Mesendoderm (in vitro differentiated cells): ENCODE data around the gene UBXN2A.
A peak's percentile ranks its signal among the peaks of the same experiment; 100 is the strongest.

Experiments
- DNase-seq: peaks from one replicate; pipeline ENCODE4 v3.0.0; 2013
- H2AK5ac ChIP-seq: 2 replicates; pipeline ENCODE4 v1.6.1; 2013; ENCODE audit warnings: low read length, inconsistent platforms
- H2BK120ac ChIP-seq: 2 replicates; pipeline ENCODE4 v1.6.1; 2013; ENCODE audit warnings: low read depth, mild to moderate bottlenecking, low read length, moderate library complexity, mixed read lengths
- H2BK15ac ChIP-seq: replicated peaks from 2 replicates; pipeline ENCODE4 v1.6.1; 2013; ENCODE audit warnings: low read depth, mild to moderate bottlenecking, moderate library complexity
- H2BK5ac ChIP-seq: 2 replicates; pipeline ENCODE4 v1.6.1; 2013; ENCODE audit warnings: low read length, inconsistent platforms
- H3K18ac ChIP-seq: 2 replicates; pipeline ENCODE4 v1.6.1; 2013; ENCODE audit warnings: mild to moderate bottlenecking, low read length, mixed read lengths
- H3K23ac ChIP-seq: one replicate; pipeline ENCODE4 v1.6.1; 2013; ENCODE audit warnings: low read length
- H3K27ac ChIP-seq: 2 replicates; pipeline ENCODE4 v1.5.1; 2013; ENCODE audit warnings: low read depth, mild to moderate bottlenecking, inconsistent platforms, low read length, moderate library complexity
- H3K27me3 ChIP-seq: 2 replicates; pipeline ENCODE4 v1.6.1; 2013; ENCODE audit warnings: low read length, control low read depth, mild to moderate bottlenecking, inconsistent platforms; ENCODE audit not compliant: insufficient read depth, poor library complexity
- H3K36me3 ChIP-seq: 2 replicates; pipeline ENCODE4 v1.6.1; 2013; ENCODE audit warnings: low read length, inconsistent platforms; ENCODE audit not compliant: control insufficient read depth, insufficient read depth
- H3K4ac ChIP-seq: one replicate; pipeline ENCODE4 v1.6.1; 2013; ENCODE audit warnings: low read depth, mild to moderate bottlenecking, low read length, moderate library complexity
- H3K4me1 ChIP-seq: 2 replicates; pipeline ENCODE4 v1.6.1; 2013; ENCODE audit warnings: low read depth, low read length, inconsistent platforms; ENCODE audit not compliant: control insufficient read depth
- H3K4me2 ChIP-seq: 2 replicates; pipeline ENCODE4 v1.6.1; 2013; ENCODE audit warnings: low read length
- H3K4me3 ChIP-seq: 2 replicates; pipeline ENCODE4 v1.5.1; 2013; ENCODE audit warnings: mild to moderate bottlenecking, low read length
- H3K56ac ChIP-seq: one replicate; pipeline ENCODE4 v1.6.1; 2013; ENCODE audit warnings: low read length
- H3K79me1 ChIP-seq: 2 replicates; pipeline ENCODE4 v1.6.1; 2013; ENCODE audit warnings: low read length, inconsistent platforms
- H3K79me2 ChIP-seq: 2 replicates; pipeline ENCODE4 v1.6.1; 2013; ENCODE audit warnings: mild to moderate bottlenecking, low read length; ENCODE audit not compliant: control insufficient read depth, insufficient read depth
- H3K9ac ChIP-seq: 2 replicates; pipeline ENCODE4 v1.6.1; 2013; ENCODE audit warnings: low read length, inconsistent platforms
- H4K5ac ChIP-seq: one replicate; pipeline ENCODE4 v1.6.1; 2013; ENCODE audit warnings: low read length
- H4K8ac ChIP-seq: one replicate; pipeline ENCODE4 v1.6.1; 2013; ENCODE audit warnings: low read depth, mild to moderate bottlenecking, control low read depth, low read length, moderate library complexity
- WGBS: extraction: QIAGEN DNeasy Blood & Tissue Kit; methylation state at CpG from one replicate; pipeline ENCODE4 v1.1.7; 2013; ENCODE audit warnings: low lambda C conversion rate, missing lambda C conversion rate; ENCODE audit not compliant: insufficient coverage; ENCODE audit errors: extremely low coverage; 5-methylcytosine and 5-hydroxymethylcytosine counted together

Gene UBXN2A

DNA sequence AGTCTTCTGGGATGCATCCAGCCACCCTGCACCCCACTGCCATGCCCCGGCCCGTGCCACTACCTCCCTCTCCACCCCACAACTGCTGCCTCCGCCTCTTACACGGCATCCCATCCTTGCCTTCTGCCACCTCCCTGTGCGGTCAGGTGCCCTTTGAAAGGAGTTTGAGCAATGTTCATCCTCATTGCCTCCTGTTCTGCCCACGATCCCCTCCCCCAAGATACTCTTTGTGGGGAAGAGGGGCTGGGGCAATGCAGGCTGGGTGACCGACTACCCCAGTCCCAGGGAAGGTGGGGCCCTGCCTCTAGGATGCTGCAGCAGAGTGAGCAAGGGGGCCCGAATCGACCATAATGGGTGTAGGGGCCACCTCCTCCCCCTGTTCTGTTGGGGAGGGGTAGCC, 78.0 kb downstream of the UBXN2A start:
- Histone ChIP-seq H3K4me1 (no peaks in the 10 kb centered on the region), H3K36me3 (no peaks in the 10 kb centered on the region), H3K4me3 (no peak overlapping the region), H2AK5ac (no peak overlapping the region), H3K56ac (no peak overlapping the region), H2BK120ac (no peak overlapping the region), H3K23ac (no peak overlapping the region), H3K79me1 (no peaks in the 10 kb centered on the region), H3K4me2 (no peak overlapping the region), H3K4ac (no peak overlapping the region), H3K27me3 (no peaks in the 10 kb centered on the region), H3K18ac (no peak overlapping the region), H2BK5ac (no peak overlapping the region), H2BK15ac (no peak overlapping the region), H4K8ac (no peak overlapping the region), H3K79me2 (no peaks in the 10 kb centered on the region), H3K27ac (no peak overlapping the region), H4K5ac (no peak overlapping the region), H3K9ac (no peak overlapping the region)
- no peak for DNase-seq
- no CpG with 5 or more reads among the region's 9 CpGs for WGBS

DNA sequence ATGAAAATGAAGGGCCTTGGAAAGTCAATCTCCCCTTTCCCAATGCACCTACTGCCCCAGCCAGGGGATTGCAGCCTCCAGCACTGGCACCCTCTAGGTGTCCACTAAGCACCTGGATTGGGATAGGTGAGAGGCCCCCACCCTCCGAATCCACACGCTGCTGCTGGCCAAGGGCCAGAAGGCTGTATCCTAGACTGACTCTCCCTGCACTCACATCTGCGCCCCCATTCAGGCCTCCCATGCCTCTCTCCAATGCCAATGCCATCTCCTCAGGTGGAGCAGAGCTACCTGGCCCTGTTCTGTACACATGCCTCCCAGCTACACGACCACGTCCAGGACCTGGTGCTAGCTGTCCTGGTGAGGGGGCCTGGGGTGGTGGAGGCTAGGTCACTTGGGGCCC, 79.5 kb downstream of the UBXN2A start:
- Histone ChIP-seq H2BK5ac (no peak overlapping the region), H2BK120ac (no peak overlapping the region), H4K8ac (no peak overlapping the region), H3K23ac (no peak overlapping the region), H3K56ac (no peak overlapping the region), H3K9ac (no peak overlapping the region), H3K79me2 (no peaks in the 10 kb centered on the region), H3K4ac (no peak overlapping the region), H2BK15ac (no peak overlapping the region), H3K4me2 (no peak overlapping the region), H3K4me3 (no peak overlapping the region), H3K36me3 (no peaks in the 10 kb centered on the region), H2AK5ac (no peak overlapping the region), H3K79me1 (no peaks in the 10 kb centered on the region), H3K27ac (no peak overlapping the region), H3K4me1 (no peaks in the 10 kb centered on the region), H3K27me3 (no peaks in the 10 kb centered on the region), H3K18ac (no peak overlapping the region), H4K5ac (no peak overlapping the region)
- WGBS, result no CpG with 5 or more reads among the region's 5 CpGs
- no peak for DNase-seq

DNA sequence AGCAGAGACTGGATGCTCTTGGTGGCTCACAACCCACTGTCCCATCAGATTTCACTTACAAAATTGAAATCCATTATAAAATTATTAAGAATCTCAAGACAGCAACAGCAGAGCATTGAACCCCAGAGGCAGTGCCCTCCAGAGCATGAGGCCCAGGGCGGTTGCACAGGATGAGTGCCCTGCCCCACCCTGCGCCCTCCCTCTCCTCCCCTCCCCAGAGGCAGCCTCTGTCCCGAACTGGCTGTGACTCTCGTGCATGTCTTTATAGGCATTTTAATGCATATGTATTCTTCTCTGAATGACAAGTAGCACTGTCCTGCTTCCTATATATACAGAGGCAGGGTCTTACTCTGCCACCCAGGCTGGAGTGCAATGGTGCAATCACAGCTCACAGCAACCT, 80.0 kb downstream of the UBXN2A start:
- no peak overlapping the region for H3K9ac ChIP-seq
- no peaks in the 10 kb centered on the region for H3K27me3 ChIP-seq
- H2BK15ac ChIP-seq, result no peak overlapping the region
- H3K23ac ChIP-seq, result no peak overlapping the region
- no peak overlapping the region for H2BK120ac ChIP-seq
- no peak overlapping the region for H4K5ac ChIP-seq
- no CpG with 5 or more reads among the region's 4 CpGs for WGBS
- no peak overlapping the region for H2BK5ac ChIP-seq
- no peaks in the 10 kb centered on the region for H3K79me1 ChIP-seq
- H3K79me2 ChIP-seq, result no peaks in the 10 kb centered on the region
- no peak overlapping the region for H3K4me2 ChIP-seq
- H3K56ac ChIP-seq, result no peak overlapping the region
- DNase-seq, result no peak
- H3K27ac ChIP-seq, result no peak overlapping the region
- no peak overlapping the region for H4K8ac ChIP-seq
- H3K4me1 ChIP-seq, result no peaks in the 10 kb centered on the region
- no peaks in the 10 kb centered on the region for H3K36me3 ChIP-seq
- H2AK5ac ChIP-seq, result no peak overlapping the region
- H3K4me3 ChIP-seq, result no peak overlapping the region
- no peak overlapping the region for H3K18ac ChIP-seq
- no peak overlapping the region for H3K4ac ChIP-seq

DNA sequence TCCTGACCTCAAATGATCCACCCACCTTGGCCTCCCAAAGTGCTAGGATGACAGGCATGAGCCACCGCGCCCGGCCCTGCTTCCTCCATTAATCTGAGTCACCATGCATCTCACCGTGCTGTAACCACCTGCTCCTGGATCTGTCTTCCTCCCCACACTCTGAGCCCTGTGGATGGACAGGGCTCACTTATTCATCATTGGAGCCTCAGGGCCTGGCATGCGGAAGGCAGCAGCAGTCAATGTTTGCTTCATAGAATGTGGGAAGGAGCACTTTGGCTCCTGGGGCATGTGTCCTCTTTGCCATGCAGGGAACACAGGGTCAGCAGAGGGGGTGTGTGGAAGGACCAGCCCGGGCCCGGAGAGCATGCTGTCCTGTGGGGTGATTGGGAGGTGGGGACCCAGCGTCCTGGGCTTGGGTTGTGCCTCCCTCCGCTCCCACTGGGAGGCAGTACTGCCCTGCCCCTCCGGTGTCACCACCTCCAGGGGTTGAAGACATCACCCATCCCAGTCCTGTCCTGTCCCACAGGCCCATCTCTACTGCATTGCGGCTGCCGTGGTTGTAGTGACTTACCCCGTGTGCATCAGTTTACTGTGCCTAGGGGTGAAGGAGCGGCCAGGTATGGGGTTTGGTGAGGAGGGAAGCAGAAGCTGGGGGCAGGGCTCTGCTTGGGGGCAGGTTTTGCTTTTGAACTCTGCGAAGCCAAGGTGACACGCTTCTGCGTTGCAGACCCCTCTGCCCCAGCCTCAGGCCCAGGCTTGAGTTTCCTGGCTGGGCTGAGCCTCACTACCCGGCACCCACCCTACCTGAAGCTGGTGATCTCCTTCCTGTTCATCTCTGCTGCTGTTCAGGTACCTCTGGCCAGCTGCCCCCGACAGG, 81.1 kb downstream of the UBXN2A start:
- WGBS, result no CpG with 5 or more reads among the region's 19 CpGs
- Histone ChIP-seq H3K4me1 (no peaks in the 10 kb centered on the region), H3K9ac (no peak overlapping the region), H4K8ac (no peak overlapping the region), H3K27ac (no peak overlapping the region), H3K23ac (no peak overlapping the region), H3K4ac (no peak overlapping the region), H3K79me1 (no peaks in the 10 kb centered on the region), H3K27me3 (no peaks in the 10 kb centered on the region), H3K4me2 (no peak overlapping the region), H3K18ac (no peak overlapping the region), H3K79me2 (no peaks in the 10 kb centered on the region), H2BK5ac (no peak overlapping the region), H2BK15ac (no peak overlapping the region), H3K4me3 (no peak overlapping the region), H2AK5ac (no peak overlapping the region), H4K5ac (no peak overlapping the region), H3K56ac (no peak overlapping the region), H3K36me3 (no peaks in the 10 kb centered on the region), H2BK120ac (no peak overlapping the region)
- DNase-seq, result peak; percentile 68

DNA sequence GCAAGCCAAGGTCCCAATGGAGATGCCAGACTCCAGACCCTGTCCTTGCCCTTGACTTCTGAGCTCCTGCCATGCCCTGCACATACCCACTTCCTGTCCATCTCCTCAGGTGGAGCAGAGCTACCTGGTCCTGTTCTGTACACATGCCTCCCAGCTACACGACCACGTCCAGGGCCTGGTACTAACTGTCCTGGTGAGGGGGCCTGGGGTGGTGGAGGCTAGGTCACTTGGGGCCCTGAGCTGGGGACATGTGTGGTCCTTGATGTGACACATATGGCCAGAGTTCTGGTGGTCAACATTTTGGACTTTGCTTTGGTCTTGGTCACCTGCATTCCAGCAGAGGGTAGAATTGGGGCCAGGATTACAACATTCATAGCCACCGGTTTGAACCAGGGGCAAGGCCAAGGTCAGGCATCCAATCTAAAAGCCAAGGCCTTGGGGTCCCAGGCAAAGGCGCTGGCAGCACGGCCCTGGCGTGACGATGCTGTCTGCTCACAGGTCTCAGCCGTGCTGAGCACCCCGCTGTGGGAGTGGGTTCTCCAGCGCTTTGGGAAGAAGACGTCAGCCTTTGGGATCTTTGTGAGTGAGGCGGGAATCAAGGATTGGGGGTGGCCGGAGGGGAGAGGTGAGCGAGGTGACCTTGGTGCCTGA, 82.2 kb downstream of the UBXN2A start:
- WGBS, result no CpG with 5 or more reads among the region's 14 CpGs

More for the DNA sequence above, 82.2 kb downstream of the UBXN2A start:
- Histone ChIP-seq H3K4me2 (no peak overlapping the region), H3K56ac (no peak overlapping the region), H3K9ac (no peak overlapping the region), H3K36me3 (no peaks in the 10 kb centered on the region), H2BK120ac (no peak overlapping the region), H3K27me3 (no peaks in the 10 kb centered on the region), H4K5ac (no peak overlapping the region), H3K4me1 (no peaks in the 10 kb centered on the region), H3K4ac (no peak overlapping the region), H4K8ac (no peak overlapping the region), H3K4me3 (no peak overlapping the region), H3K79me1 (no peaks in the 10 kb centered on the region), H2AK5ac (no peak overlapping the region), H3K79me2 (no peaks in the 10 kb centered on the region), H3K27ac (no peak overlapping the region), H2BK5ac (no peak overlapping the region), H3K23ac (no peak overlapping the region), H2BK15ac (no peak overlapping the region), H3K18ac (no peak overlapping the region)
- DNase-seq, result no peak
